HepG2 (cell line): ENCODE data around the gene U2AF2. TPM values are rescaled to one million over a fixed set of nuclear protein-coding genes. Genes with fewer than 3 reads are reported as not detected.

ENCODE experiments used
- ATAC-seq: fragments of 200-7000 bp; cut with Tn5 transposase; 3 replicates; pipeline ENCODE4 v1.9.1; 2020; ENCODE audit warnings: mild to moderate bottlenecking, moderate library complexity
- BruUV-seq: library from RNA; stranded (reverse); fragments of 400-500 nt; replicated peaks from 2 replicates; lab custom pipeline; 2021; lab: Mats Ljungman, UMichigan
- CTCF ChIA-PET: fragments of 300-600 bp; formaldehyde crosslinking; extraction: SDS; loops from one replicate; lab custom pipeline; 2021; ENCODE audit warnings: low total read pairs, inconsistent platforms, low intra/inter-chr PET ratio; lab: Yijun Ruan, JAX
- POLR2A ChIA-PET: fragments of 350-600 bp; sonication (Branson Sonifier 250); formaldehyde crosslinking; loops from one replicate; lab custom pipeline; 2020; ENCODE audit warnings: antibody characterized with exemption, inconsistent platforms; lab: Yijun Ruan, JAX
- DNase-seq: peaks from one replicate; pipeline ENCODE4 v3.0.0-alpha.2; 2015; ENCODE audit warnings: low spot score
- FAIRE-seq: peaks from 3 replicates; lab custom pipeline; 2011; peaks lifted over from hg19 to GRCh38; lab: Jason Lieb, UNC
- H2AFZ ChIP-seq: one replicate; pipeline ENCODE4 v1.6.1; 2011; ENCODE audit warnings: low read length, inconsistent platforms
- H3K27ac ChIP-seq: fragments of 300-600 bp; 3 replicates; pipeline ENCODE4 v1.8.0; 2011; ENCODE audit warnings: mixed run types, mild to moderate bottlenecking, mixed read lengths, low read length, inconsistent platforms; ENCODE audit not compliant: insufficient read depth; ENCODE audit errors: extremely low read length
- H3K27me3 ChIP-seq, 2 experiments: fragments of 200-600 bp in 1 of 2; 2 replicates in 1 of 2; 3 replicates in 1 of 2; pipeline versions ENCODE4 v1.6.0 to v1.8.0; 2011; ENCODE audit warnings: low read length in 2 of 2, mild to moderate bottlenecking in 2 of 2, moderate library complexity in 2 of 2, inconsistent platforms in 1 of 2; ENCODE audit not compliant: insufficient read depth in 2 of 2, control insufficient read depth in 1 of 2
- H3K36me3 ChIP-seq, 2 experiments: fragments of 200-600 bp in 1 of 2; replicated peaks in 1 of 2; 2 replicates in 1 of 2; 3 replicates in 1 of 2; pipeline versions ENCODE4 v1.5.1 to v1.8.0; 2011; ENCODE audit warnings: low read length in 2 of 2, inconsistent platforms in 1 of 2; ENCODE audit not compliant: insufficient read depth in 2 of 2, control insufficient read depth in 1 of 2
- H3K4me1 ChIP-seq: 2 replicates; pipeline ENCODE4 v1.5.1; 2012; ENCODE audit warnings: low read length, inconsistent platforms; ENCODE audit not compliant: insufficient read depth
- H3K4me2 ChIP-seq: 2 replicates; pipeline ENCODE4 v1.6.0; 2011; ENCODE audit warnings: low read depth, low read length, inconsistent platforms
- H3K4me3 ChIP-seq, 3 experiments: fragments of 200-600 bp in 1 of 3; sonication (generic), shearing (Covaris generic) in 1 of 3; replicated peaks in 1 of 3; 2 replicates each; pipeline ENCODE4 v1.5.1; 2011 to 2016; ENCODE audit warnings: low read length in 3 of 3, inconsistent platforms in 2 of 3, low read depth in 2 of 3, mild to moderate bottlenecking in 2 of 3, control low read depth in 1 of 3, mixed read lengths in 1 of 3; ENCODE audit not compliant: insufficient read depth in 1 of 3
- H3K79me2 ChIP-seq: one replicate; pipeline ENCODE4 v1.6.1; 2011; ENCODE audit warnings: low read length, inconsistent platforms; ENCODE audit not compliant: insufficient read depth
- H3K9ac ChIP-seq: 2 replicates; pipeline ENCODE4 v1.6.0; 2011; ENCODE audit warnings: mild to moderate bottlenecking, low read depth, low read length, inconsistent platforms; ENCODE audit not compliant: insufficient read depth
- H3K9me3 ChIP-seq: 2 replicates; pipeline ENCODE4 v1.5.1; 2012; ENCODE audit warnings: mild to moderate bottlenecking, low read length
- H4K20me1 ChIP-seq: 2 replicates; pipeline ENCODE4 v1.6.0; 2011; ENCODE audit warnings: inconsistent platforms, mild to moderate bottlenecking, low read length, moderate library complexity; ENCODE audit not compliant: insufficient read depth
- PRPF4 ChIP-seq: fragments of 200-400 bp; formaldehyde crosslinking; IDR thresholded peaks from 2 replicates; pipeline ENCODE4 v1.6.1; 2016; ENCODE audit warnings: low read length, low read depth; ENCODE audit not compliant: poor library complexity, severe bottlenecking
- U2AF1 ChIP-seq: fragments of 200-400 bp; formaldehyde crosslinking; optimal IDR thresholded peaks from 2 replicates; pipeline ENCODE3; 2017; ENCODE audit warnings: mild to moderate bottlenecking, low read depth, low read length
- ZFAT ChIP-seq: sonication (generic); formaldehyde crosslinking; conservative IDR thresholded peaks from 2 replicates; pipeline ENCODE4 v1.8.1; 2023; ENCODE audit warnings: missing genetic modification reagents, inconsistent platforms
- ZNF772 ChIP-seq: sonication (generic); formaldehyde crosslinking; IDR thresholded peaks from 2 replicates; pipeline ENCODE4 v1.5.0; 2020; ENCODE audit warnings: mild to moderate bottlenecking, missing genetic modification reagents
- ZNF841 ChIP-seq: sonication (generic); formaldehyde crosslinking; IDR thresholded peaks from 2 replicates; pipeline ENCODE4 v1.8.1; 2023; ENCODE audit warnings: missing genetic modification reagents, borderline replicate concordance
- WGBS: methylation state at CpG from one replicate; pipeline ENCODE4 v1.1.6; 2017; ENCODE audit warnings: low lambda C conversion rate; 5-methylcytosine and 5-hydroxymethylcytosine counted together
- in situ Hi-C: cut with HindIII; loops from 2 replicates; pipeline ENCODE4 v1.10.0; 2017; ENCODE audit warnings: low pct_unique_long_range_greater_than_20kb; ENCODE audit not compliant: extremely low pct_ligation_motif_present
- intact Hi-C: fragments of 100-400 bp; cut with micrococcal nuclease; formaldehyde crosslinking; loops from one replicate; pipeline ENCODE4 v1.10.0; 2022; ENCODE audit not compliant: unreplicated experiment
- polyA plus RNA-seq, 8 experiments: library from polyadenylated mRNA; depleted of rRNA in 3 of 8; stranded (reverse) in 7 of 8; unstranded in 1 of 8; fragments of >200 nt; fragmentation: Illumina TruSeq in 4 of 8; extraction: Trizol in 4 of 8; gene quantifications; 2 replicates each; pipeline versions ENCODE4 v1.2.1 to v1.2.3, GENCODE V29; 2011 to 2016; ENCODE audit warnings: low read depth in 4 of 8, missing spikeins in 1 of 8, mixed read lengths in 1 of 8; ENCODE audit not compliant: insufficient read depth in 1 of 8
- total RNA-seq, 5 experiments: library from RNA; depleted of rRNA; stranded (reverse); fragments of >200 nt; fragmentation: Illumina TruSeq; extraction: Trizol; gene quantifications; 2 replicates each; pipeline ENCODE4 v1.2.3, GENCODE V29; 2016; ENCODE audit warnings: low read depth in 1 of 5
- TF ChIP-seq, protein P1 (sequence below): sonication (generic); formaldehyde crosslinking; IDR thresholded peaks from 2 replicates; pipeline ENCODE4 v1.8.0; 2022; ENCODE audit warnings: low read depth, missing genetic modification reagents

U2AF2 gene
- total and polyA plus RNA-seq, 2 of the 13 experiments (the other 11 are each of a cell fraction or from before 2014, with no cell fraction given), result 84.3 to 124 TPM

- ChIA-PET CTCF (no interaction called here), POLR2A (interaction anchor here (1.6 to 2.8 kb wide), 4 partner anchors 9 to 31 kb away, joined by 8 to 23 read pairs (median 10); partner anchors contain the start of genes U2AF2 and ZNF865)
- Histone ChIP-seq H3K4me1 (peaks cover 29% of the 10 kb centered on the region), H4K20me1 (peaks cover 14% of the 10 kb centered on the region; the same call in 1 of the 2 replicates), H3K4me2 (peak overlapping the region; percentile 82), H2AFZ (no peak overlapping the region), H3K4me3 (peak overlapping the region; percentile 29 to 58 (median 55)), H3K9me3 (no peaks in the 10 kb centered on the region), H3K9ac (no peak overlapping the region), H3K36me3 (0 out of 5 replicates have a peak, but pooled peaks cover 0 to 3% of the 10 kb centered on the region in 2 experiments)
- intact Hi-C loops, result no loop called here
- WGBS, result 86% methylated on average over 7 of the region's 7 CpGs
- in situ Hi-C loops, result no loop called here
- DNase-seq (no peak), ATAC-seq (no peak)
- BruUV-seq, result TSS peak; percentile 59
- TF ChIP-seq, protein P1, sequence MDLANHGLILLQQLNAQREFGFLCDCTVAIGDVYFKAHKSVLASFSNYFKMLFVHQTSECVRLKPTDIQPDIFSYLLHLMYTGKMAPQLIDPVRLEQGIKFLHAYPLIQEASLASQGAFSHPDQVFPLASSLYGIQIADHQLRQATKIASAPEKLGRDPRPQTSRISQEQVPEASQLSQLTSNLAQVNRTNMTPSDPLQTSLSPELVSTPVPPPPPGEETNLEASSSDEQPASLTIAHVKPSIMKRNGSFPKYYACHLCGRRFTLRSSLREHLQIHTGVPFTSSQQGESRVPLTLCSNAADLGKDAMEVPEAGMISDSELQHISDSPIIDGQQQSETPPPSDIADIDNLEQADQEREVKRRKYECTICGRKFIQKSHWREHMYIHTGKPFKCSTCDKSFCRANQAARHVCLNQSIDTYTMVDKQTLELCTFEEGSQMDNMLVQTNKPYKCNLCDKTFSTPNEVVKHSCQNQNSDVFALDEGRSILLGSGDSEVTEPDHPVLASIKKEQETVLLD, result no peak
- no peak for TF ChIP-seq U2AF1
- TF ChIP-seq PRPF4, result no peak
- TF ChIP-seq ZFAT (CRISPR knock-in tag), result no peak
- TF ChIP-seq ZNF841, result no peak
- no peak for TF ChIP-seq ZNF772 (CRISPR knock-in tag)
- TF ChIP-seq, all 625 proteins: peak for 0
- no peaks in the 10 kb centered on the region for H3K27me3 ChIP-seq
- peak overlapping the region; percentile 26 for H3K27ac ChIP-seq
- peaks cover 4% of the 10 kb centered on the region for H3K79me2 ChIP-seq
- FAIRE-seq, result no peak
These were observed 31.3 kb upstream of the U2AF2 start for GRCh38 chr19:55623561-55623960.
